GM23338 (cell line): Measurements from ENCODE around the gene RPP25. TPM values are rescaled to one million over a fixed set of nuclear protein-coding genes. Genes with fewer than 3 reads are reported as not detected.

Experiments used
- ATAC-seq: fragments of 200-7000 bp; cut with Tn5 transposase; 3 replicates; pipeline ENCODE4 v1.9.1; 2020
- DNase-seq: peaks from one replicate; pipeline ENCODE4 v3.0.0-alpha.2; 2015; ENCODE audit warnings: low spot score
- H2AFZ ChIP-seq: fragments of 200-600 bp; sonication (generic); 2 replicates; pipeline ENCODE4 v1.8.0; 2016; ENCODE audit warnings: antibody characterized with exemption, mild to moderate bottlenecking, moderate library complexity
- H3F3A ChIP-seq: fragments of 200-600 bp; sonication (generic); replicated peaks from 2 replicates; pipeline ENCODE4 v1.8.0; 2017; ENCODE audit warnings: antibody characterized with exemption, mixed run types, low read depth
- H3K27ac ChIP-seq: fragments of 200-600 bp; sonication (generic); 2 replicates; pipeline ENCODE4 v1.6.1; 2016; ENCODE audit warnings: low read depth
- H3K27me3 ChIP-seq: fragments of 200-600 bp; sonication (generic); 2 replicates; pipeline ENCODE4 v1.8.0; 2016; ENCODE audit warnings: mild to moderate bottlenecking, mixed run types, moderate library complexity; ENCODE audit not compliant: insufficient read depth
- H3K36me3 ChIP-seq: fragments of 200-600 bp; sonication (generic); 2 replicates; pipeline ENCODE4 v1.8.0; 2016; ENCODE audit warnings: mild to moderate bottlenecking; ENCODE audit not compliant: insufficient read depth
- H3K4me1 ChIP-seq: fragments of 200-600 bp; sonication (generic); 2 replicates; pipeline ENCODE4 v1.8.0; 2016; ENCODE audit warnings: mild to moderate bottlenecking, moderate library complexity; ENCODE audit not compliant: insufficient read depth
- H3K4me2 ChIP-seq: fragments of 200-600 bp; sonication (generic); 2 replicates; pipeline ENCODE4 v1.7.1; 2017; ENCODE audit warnings: mixed run types
- H3K4me3 ChIP-seq: fragments of 200-600 bp; sonication (generic); 2 replicates; pipeline ENCODE4 v1.6.1; 2016; ENCODE audit warnings: mixed run types
- H3K79me2 ChIP-seq: fragments of 200-600 bp; sonication (generic); replicated peaks from 2 replicates; pipeline ENCODE4 v1.8.0; 2017; ENCODE audit warnings: mild to moderate bottlenecking; ENCODE audit not compliant: insufficient read depth
- H3K9me2 ChIP-seq: fragments of 200-600 bp; sonication (generic); 2 replicates; pipeline ENCODE4 v1.8.0; 2017; ENCODE audit not compliant: insufficient read depth
- H4K20me1 ChIP-seq: fragments of 200-600 bp; sonication (generic); replicated peaks from 2 replicates; pipeline ENCODE4 v1.8.0; 2017; ENCODE audit warnings: mild to moderate bottlenecking; ENCODE audit not compliant: insufficient read depth
- H3K27ac Mint-ChIP-seq: 2 replicates; pipeline ENCODE4 v1.8.0; 2020; ENCODE audit warnings: inconsistent platforms, mild to moderate bottlenecking, moderate library complexity, mixed read lengths
- H3K27me3 Mint-ChIP-seq: 3 replicates; pipeline ENCODE4 v1.8.0; 2022; ENCODE audit warnings: low read depth, mild to moderate bottlenecking, moderate library complexity, mixed read lengths, inconsistent platforms; ENCODE audit not compliant: insufficient read depth, poor library complexity
- H3K36me3 Mint-ChIP-seq: 3 replicates; pipeline ENCODE4 v1.8.0; 2021; ENCODE audit warnings: low read depth, mild to moderate bottlenecking, inconsistent platforms, moderate library complexity, mixed read lengths
- H3K4me1 Mint-ChIP-seq: 3 replicates; pipeline ENCODE4 v1.8.0; 2020; ENCODE audit warnings: mild to moderate bottlenecking, inconsistent platforms, mixed read lengths
- H3K4me3 Mint-ChIP-seq: 3 replicates; pipeline ENCODE4 v1.8.0; 2021; ENCODE audit warnings: moderate library complexity, mild to moderate bottlenecking, inconsistent platforms, mixed read lengths
- H3K9me3 Mint-ChIP-seq: 3 replicates; pipeline ENCODE4 v1.8.0; 2020; ENCODE audit warnings: moderate library complexity, mild to moderate bottlenecking, inconsistent platforms, mixed read lengths
- CREB1 ChIP-seq: fragments of 250-450 bp; sonication (Bioruptor Pico); IDR thresholded peaks from 2 replicates; pipeline ENCODE4 v1.5.0; 2020; ENCODE audit warnings: low read depth, mild to moderate bottlenecking, moderate library complexity
- EZH2 ChIP-seq: fragments of 200-600 bp; sonication (generic); IDR thresholded peaks from one replicate; pipeline ENCODE4 v1.8.0; 2017; ENCODE audit warnings: antibody characterized with exemption, mild to moderate bottlenecking, low read depth; ENCODE audit not compliant: unreplicated experiment
- NANOG ChIP-seq: IDR thresholded peaks from 2 replicates; pipeline ENCODE4 v1.6.1; 2016; ENCODE audit warnings: antibody characterized with exemption, borderline replicate concordance
- POLR2AphosphoS5 ChIP-seq: IDR thresholded peaks from 2 replicates; pipeline ENCODE4 v1.6.1; 2016; ENCODE audit warnings: antibody characterized with exemption, low read depth
- REST ChIP-seq: IDR thresholded peaks from one replicate; pipeline ENCODE4 v1.6.1; 2018; ENCODE audit warnings: antibody characterized with exemption; ENCODE audit not compliant: unreplicated experiment
- STAT1 ChIP-seq: IDR thresholded peaks from one replicate; pipeline ENCODE4 v1.6.1; 2016; ENCODE audit warnings: antibody characterized with exemption; ENCODE audit not compliant: unreplicated experiment
- ZNF114 ChIP-seq: fragments of 250-450 bp; sonication (Bioruptor Pico); IDR thresholded peaks from 2 replicates; pipeline ENCODE4 v1.5.0; 2020; ENCODE audit warnings: mild to moderate bottlenecking, moderate library complexity
- ZNF331 ChIP-seq: fragments of 250-450 bp; sonication (Bioruptor Pico); IDR thresholded peaks from 2 replicates; pipeline ENCODE4 v1.5.0; 2020; ENCODE audit warnings: low read depth, mild to moderate bottlenecking, moderate library complexity
- polyA plus RNA-seq: library from polyadenylated mRNA; unstranded; fragments of >200 nt; fragmentation: Nextera tagmentation; extraction: Ambion mirVana; gene quantifications from 2 replicates; pipeline ENCODE4 v1.2.1, GENCODE V29; 2016
- total RNA-seq: library from RNA; depleted of rRNA; stranded (reverse); fragments of >200 nt; shearing (Covaris generic); gene quantifications from 2 replicates; pipeline ENCODE4 v1.2.3, GENCODE V29; 2014
- TF ChIP-seq, protein P1 (sequence below), 2 experiments: fragments of 200-600 bp in 1 of 2; sonication (generic) in 1 of 2; conservative IDR thresholded peaks; 2 replicates each; pipeline versions ENCODE4 v1.5.1 to v1.6.1; 2016 to 2017; ENCODE audit warnings: antibody characterized with exemption in 2 of 2, low read depth in 2 of 2, mild to moderate bottlenecking in 2 of 2, moderate library complexity in 1 of 2
- TF ChIP-seq, protein P2 (sequence below): IDR thresholded peaks from 2 replicates; pipeline ENCODE4 v1.6.1; 2016; ENCODE audit warnings: antibody characterized with exemption

Gene RPP25
- total and polyA plus RNA-seq, 2 experiments from 2014 or later, result 14.8 to 18.8 TPM

GRCh38 chr15:74960995-74961588 is 4.5 kb upstream of the RPP25 start (continued):
- no peak for TF ChIP-seq ZNF114 (CRISPR knock-in tag)
- TF ChIP-seq, protein P1, sequence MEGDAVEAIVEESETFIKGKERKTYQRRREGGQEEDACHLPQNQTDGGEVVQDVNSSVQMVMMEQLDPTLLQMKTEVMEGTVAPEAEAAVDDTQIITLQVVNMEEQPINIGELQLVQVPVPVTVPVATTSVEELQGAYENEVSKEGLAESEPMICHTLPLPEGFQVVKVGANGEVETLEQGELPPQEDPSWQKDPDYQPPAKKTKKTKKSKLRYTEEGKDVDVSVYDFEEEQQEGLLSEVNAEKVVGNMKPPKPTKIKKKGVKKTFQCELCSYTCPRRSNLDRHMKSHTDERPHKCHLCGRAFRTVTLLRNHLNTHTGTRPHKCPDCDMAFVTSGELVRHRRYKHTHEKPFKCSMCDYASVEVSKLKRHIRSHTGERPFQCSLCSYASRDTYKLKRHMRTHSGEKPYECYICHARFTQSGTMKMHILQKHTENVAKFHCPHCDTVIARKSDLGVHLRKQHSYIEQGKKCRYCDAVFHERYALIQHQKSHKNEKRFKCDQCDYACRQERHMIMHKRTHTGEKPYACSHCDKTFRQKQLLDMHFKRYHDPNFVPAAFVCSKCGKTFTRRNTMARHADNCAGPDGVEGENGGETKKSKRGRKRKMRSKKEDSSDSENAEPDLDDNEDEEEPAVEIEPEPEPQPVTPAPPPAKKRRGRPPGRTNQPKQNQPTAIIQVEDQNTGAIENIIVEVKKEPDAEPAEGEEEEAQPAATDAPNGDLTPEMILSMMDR (conservative IDR thresholded peaks at IDR 0.05; ENCODE audit: low read depth in 2 of 2), result no peak

- no peaks in the 10 kb centered on the region for H3K36me3 ChIP-seq
- no peak overlapping the region for H2AFZ ChIP-seq
- ATAC-seq (no peak), DNase-seq (no peak)
- peaks cover 52% of the 10 kb centered on the region for H3K27me3 ChIP-seq
- TF ChIP-seq REST (no peak), POLR2AphosphoS5 (no peak), STAT1 (no peak), NANOG (no peak), EZH2 (no peak), ZNF331 (no peak), ZNF114 (CRISPR knock-in tag) (no peak), CREB1 (no peak)
- TF ChIP-seq, protein P1 (conservative IDR thresholded peaks at IDR 0.05; ENCODE audit: low read depth in 2 of 2), result no peak
- TF ChIP-seq, protein P2, sequence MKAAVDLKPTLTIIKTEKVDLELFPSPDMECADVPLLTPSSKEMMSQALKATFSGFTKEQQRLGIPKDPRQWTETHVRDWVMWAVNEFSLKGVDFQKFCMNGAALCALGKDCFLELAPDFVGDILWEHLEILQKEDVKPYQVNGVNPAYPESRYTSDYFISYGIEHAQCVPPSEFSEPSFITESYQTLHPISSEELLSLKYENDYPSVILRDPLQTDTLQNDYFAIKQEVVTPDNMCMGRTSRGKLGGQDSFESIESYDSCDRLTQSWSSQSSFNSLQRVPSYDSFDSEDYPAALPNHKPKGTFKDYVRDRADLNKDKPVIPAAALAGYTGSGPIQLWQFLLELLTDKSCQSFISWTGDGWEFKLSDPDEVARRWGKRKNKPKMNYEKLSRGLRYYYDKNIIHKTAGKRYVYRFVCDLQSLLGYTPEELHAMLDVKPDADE, result no peak
- no peak overlapping the region for H3K4me3 ChIP-seq
- peaks cover 2% of the 10 kb centered on the region; the same call in 1 of the 3 replicates for H3K36me3 Mint-ChIP-seq
- peaks cover 9% of the 10 kb centered on the region; the same call in 1 of the 2 replicates for H3F3A ChIP-seq
- H3K9me2 ChIP-seq, result no peaks in the 10 kb centered on the region
- H3K27ac ChIP-seq, result no peak overlapping the region
- H3K4me3 Mint-ChIP-seq, result no peak overlapping the region
- H3K4me2 ChIP-seq, result no peak overlapping the region
- H3K27me3 Mint-ChIP-seq, result peaks cover 39% of the 10 kb centered on the region
- H4K20me1 ChIP-seq, result peaks cover 4% of the 10 kb centered on the region
- H3K9me3 Mint-ChIP-seq, result no peaks in the 10 kb centered on the region; the same call in 2 of the 3 replicates
- peaks cover 5% of the 10 kb centered on the region for H3K79me2 ChIP-seq
- peaks cover 25% of the 10 kb centered on the region for H3K4me1 ChIP-seq
- peaks cover 32% of the 10 kb centered on the region for H3K4me1 Mint-ChIP-seq
- no peak overlapping the region for H3K27ac Mint-ChIP-seq
Observed at GRCh38 chr15:74960286-74960685, 3.7 kb upstream of the RPP25 start.
